Breast epithelium (tissue), 3 donors: ENCODE data around the gene PRSS48.
A peak's percentile ranks its signal among the peaks of the same experiment; 100 is the strongest.

Source experiments
- POLR2AphosphoS5 ChIP-seq, 3 donors: sonication (generic); formaldehyde crosslinking; IDR thresholded peaks; one replicate each; pipeline ENCODE4 v1.6.1; 2017; ENCODE audit warnings: antibody characterized with exemption in 3 of 3
- TF ChIP-seq, protein P1 (sequence below), 3 donors: fragments of 450-650 bp; IDR thresholded peaks; one replicate each; pipeline ENCODE4 v1.5.1; 2016 to 2017; ENCODE audit warnings: antibody characterized with exemption in 3 of 3, mild to moderate bottlenecking in 3 of 3, moderate library complexity in 3 of 3

- TF ChIP-seq POLR2AphosphoS5 (IDR thresholded peaks at IDR 0.05), result no peak
- TF ChIP-seq, protein P1, sequence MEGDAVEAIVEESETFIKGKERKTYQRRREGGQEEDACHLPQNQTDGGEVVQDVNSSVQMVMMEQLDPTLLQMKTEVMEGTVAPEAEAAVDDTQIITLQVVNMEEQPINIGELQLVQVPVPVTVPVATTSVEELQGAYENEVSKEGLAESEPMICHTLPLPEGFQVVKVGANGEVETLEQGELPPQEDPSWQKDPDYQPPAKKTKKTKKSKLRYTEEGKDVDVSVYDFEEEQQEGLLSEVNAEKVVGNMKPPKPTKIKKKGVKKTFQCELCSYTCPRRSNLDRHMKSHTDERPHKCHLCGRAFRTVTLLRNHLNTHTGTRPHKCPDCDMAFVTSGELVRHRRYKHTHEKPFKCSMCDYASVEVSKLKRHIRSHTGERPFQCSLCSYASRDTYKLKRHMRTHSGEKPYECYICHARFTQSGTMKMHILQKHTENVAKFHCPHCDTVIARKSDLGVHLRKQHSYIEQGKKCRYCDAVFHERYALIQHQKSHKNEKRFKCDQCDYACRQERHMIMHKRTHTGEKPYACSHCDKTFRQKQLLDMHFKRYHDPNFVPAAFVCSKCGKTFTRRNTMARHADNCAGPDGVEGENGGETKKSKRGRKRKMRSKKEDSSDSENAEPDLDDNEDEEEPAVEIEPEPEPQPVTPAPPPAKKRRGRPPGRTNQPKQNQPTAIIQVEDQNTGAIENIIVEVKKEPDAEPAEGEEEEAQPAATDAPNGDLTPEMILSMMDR (IDR thresholded peaks at IDR 0.05), result peak in 2 of 3 donors; percentile 27 to 43
These were observed at the start of gene PRSS48 for GRCh38 chr4:151276787-151277562.
